Keratinocyte (primary cell): ENCODE results near the gene KCNMA1. TPM values are rescaled to one million over a fixed set of nuclear protein-coding genes. Genes with fewer than 3 reads are reported as not detected.

ENCODE experiments used
- DNase-seq: peaks from one replicate; pipeline ENCODE4 v3.0.0-alpha.2; 2011; ENCODE audit warnings: low read depth, missing footprints, low spot score
- FAIRE-seq: peaks from 2 replicates; lab custom pipeline; 2011; peaks lifted over from hg19 to GRCh38; lab: Jason Lieb, UNC
- H2AFZ ChIP-seq: 2 replicates; pipeline ENCODE4 v1.6.0; 2012; ENCODE audit warnings: low read length, control low read depth, inconsistent platforms; ENCODE audit not compliant: control insufficient read depth
- H3K27ac ChIP-seq: 2 replicates; pipeline ENCODE4 v1.5.1; 2011; ENCODE audit warnings: low read length; ENCODE audit not compliant: control insufficient read depth, insufficient read depth
- H3K27me3 ChIP-seq: 3 replicates; pipeline ENCODE4 v1.6.0; 2011; ENCODE audit warnings: low read length; ENCODE audit not compliant: control insufficient read depth, insufficient read depth; ENCODE audit errors: extremely low read depth
- H3K36me3 ChIP-seq, 2 experiments: 2 replicates in 1 of 2; 3 replicates in 1 of 2; pipeline ENCODE4 v1.5.1; 2011; ENCODE audit warnings: low read length in 2 of 2, mild to moderate bottlenecking in 1 of 2; ENCODE audit not compliant: control insufficient read depth in 2 of 2, insufficient read depth in 2 of 2; ENCODE audit errors: extremely low read depth in 1 of 2
- H3K4me1 ChIP-seq: 3 replicates; pipeline ENCODE4 v1.5.1; 2011; ENCODE audit warnings: low read length; ENCODE audit not compliant: control insufficient read depth, insufficient read depth; ENCODE audit errors: extremely low read depth
- H3K4me2 ChIP-seq: 3 replicates; pipeline ENCODE4 v1.6.0; 2011; ENCODE audit warnings: low read depth, low read length; ENCODE audit not compliant: control insufficient read depth, insufficient read depth; ENCODE audit errors: extremely low read depth
- H3K4me3 ChIP-seq, 3 experiments: fragments of 200-600 bp in 1 of 3; sonication (generic) in 1 of 3; 2 replicates in 2 of 3; 3 replicates in 1 of 3; pipeline ENCODE4 v1.5.1; 2011 to 2016; ENCODE audit warnings: low read length in 3 of 3, mild to moderate bottlenecking in 3 of 3, control low read depth in 2 of 3, inconsistent platforms in 1 of 3, low read depth in 1 of 3, mixed read lengths in 1 of 3, mixed run types in 1 of 3, moderate library complexity in 1 of 3; ENCODE audit not compliant: control insufficient read depth in 2 of 3, insufficient read depth in 2 of 3; ENCODE audit errors: extremely low read depth in 1 of 3
- H3K79me2 ChIP-seq: 2 replicates; pipeline ENCODE4 v1.6.0; 2012; ENCODE audit warnings: low read length; ENCODE audit not compliant: control insufficient read depth, insufficient read depth
- H3K9ac ChIP-seq: 3 replicates; pipeline ENCODE4 v1.6.0; 2011; ENCODE audit warnings: low read length; ENCODE audit not compliant: control insufficient read depth, insufficient read depth; ENCODE audit errors: extremely low read depth
- H3K9me1 ChIP-seq: 3 replicates; pipeline ENCODE4 v1.6.0; 2011; ENCODE audit warnings: low read length; ENCODE audit not compliant: control insufficient read depth, insufficient read depth; ENCODE audit errors: extremely low read depth
- H3K9me3 ChIP-seq: 2 replicates; pipeline ENCODE4 v1.5.1; 2012; ENCODE audit warnings: low read depth, low read length; ENCODE audit not compliant: control insufficient read depth
- H4K20me1 ChIP-seq: 3 replicates; pipeline ENCODE4 v1.6.0; 2011; ENCODE audit warnings: low read length; ENCODE audit not compliant: control insufficient read depth, insufficient read depth; ENCODE audit errors: extremely low read depth
- CTCF ChIP-seq, 3 experiments: IDR thresholded peaks in 1 of 3; conservative IDR thresholded peaks in 1 of 3; optimal IDR thresholded peaks in 1 of 3; 2 replicates in 2 of 3; 3 replicates in 1 of 3; pipeline versions ENCODE3 to v1.5.1; 2011; ENCODE audit warnings: low read length in 3 of 3, mild to moderate bottlenecking in 3 of 3, moderate library complexity in 2 of 3, control low read depth in 1 of 3, inconsistent platforms in 1 of 3; ENCODE audit not compliant: insufficient read depth in 2 of 3; ENCODE audit errors: extremely low read depth in 1 of 3
- EZH2 ChIP-seq: IDR thresholded peaks from one replicate; pipeline ENCODE4 v1.6.1; 2012; ENCODE audit warnings: inconsistent platforms, mild to moderate bottlenecking, low read length, moderate library complexity
- dilution Hi-C: fragments of 300-500 bp; cut with MboI; formaldehyde crosslinking; loops from one replicate; pipeline ENCODE4 v1.7.0; 2020; ENCODE audit warnings: low sequenced_read_pairs; ENCODE audit not compliant: extremely low pct_ligation_motif_present
- polyA plus RNA-seq, 5 experiments: library from polyadenylated mRNA; depleted of rRNA in 3 of 5; stranded (reverse) in 3 of 5; stranded (forward) in 1 of 5; unstranded in 1 of 5; fragments of >200 nt; gene quantifications; 1 replicate in 1 of 5; 2 replicates in 3 of 5; 3 replicates in 1 of 5; pipeline versions ENCODE4 v1.2.1 to v1.2.3, GENCODE V29; 2011 to 2012; ENCODE audit warnings: missing spikeins in 2 of 5, low read depth in 1 of 5, low replicate concordance in 1 of 5

The KCNMA1 gene
- polyA plus RNA-seq, 1 donor (not counting 4 experiments of a cell fraction or from before 2014, with no cell fraction given) = 6.3 TPM

DNA sequence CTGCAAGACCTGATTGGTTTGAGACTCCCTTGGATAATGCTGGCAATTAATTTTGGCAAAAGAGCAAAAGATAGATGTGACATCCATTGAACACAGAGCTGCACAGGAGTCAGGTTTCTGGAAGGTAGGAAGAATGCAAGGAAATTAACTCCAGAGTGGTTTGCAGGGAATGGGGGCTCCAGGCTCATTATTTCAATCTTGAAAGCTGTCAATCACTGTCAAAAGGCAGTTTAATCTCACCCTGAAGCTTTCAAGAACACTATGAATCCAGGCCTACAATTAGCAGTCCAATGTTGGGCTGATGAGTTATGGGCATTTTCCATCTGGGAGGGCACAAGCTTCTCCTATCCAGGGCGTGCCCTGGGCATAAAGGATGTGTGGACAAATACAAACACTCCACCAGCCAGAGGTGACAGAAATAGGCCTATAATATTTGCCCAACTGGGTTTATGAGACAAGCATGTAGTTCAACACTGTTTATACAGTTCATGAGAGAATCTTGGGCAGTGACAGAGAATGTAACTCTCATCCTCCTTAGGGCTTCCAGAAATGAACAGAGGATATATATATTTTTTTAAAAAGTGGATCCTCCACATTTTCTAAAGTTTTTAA lies 80.5 kb downstream of the KCNMA1 start:
- no peak overlapping the region for H3K27ac ChIP-seq
- dilution Hi-C loops = no loop called here

DNA sequence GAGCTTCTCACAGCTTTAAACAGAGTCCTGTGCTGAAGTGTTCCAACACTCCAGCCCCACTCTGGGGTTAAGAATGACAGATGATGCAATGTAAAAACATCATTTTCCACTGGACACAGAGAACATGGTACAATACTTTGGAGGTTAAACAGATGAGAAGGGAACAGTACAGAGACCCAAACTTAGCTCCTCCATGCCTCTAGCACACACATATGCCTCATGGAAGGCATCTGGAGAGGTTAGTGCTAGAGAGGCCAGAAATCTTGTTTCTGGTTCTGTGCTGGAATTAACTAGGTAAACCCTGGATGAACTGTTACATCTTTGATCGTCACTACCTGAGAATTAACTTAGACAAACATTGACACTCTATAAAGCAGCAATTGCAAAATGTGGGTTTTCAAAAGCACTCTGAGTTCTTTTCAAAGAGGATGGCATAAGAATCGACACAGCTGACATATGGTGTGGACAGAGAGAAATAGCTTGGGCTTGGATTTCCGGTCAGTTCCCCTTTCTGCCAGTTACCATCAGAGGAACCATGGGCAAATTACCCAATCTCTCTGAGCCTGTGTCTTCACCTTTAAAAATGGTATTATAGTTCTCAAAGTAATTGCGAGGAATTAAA lies 81.9 kb downstream of the KCNMA1 start:
- no peak overlapping the region for H3K27ac ChIP-seq
- H3K4me3 ChIP-seq = no peak overlapping the region
- H3K4me2 ChIP-seq = no peak overlapping the region
- H2AFZ ChIP-seq = no peak overlapping the region
- no peaks in the 10 kb centered on the region for H3K9me1 ChIP-seq
- dilution Hi-C loops = no loop called here
- no peaks in the 10 kb centered on the region for H3K9me3 ChIP-seq
- no peaks in the 10 kb centered on the region for H3K79me2 ChIP-seq
- no peak overlapping the region for H3K9ac ChIP-seq
- H3K36me3 ChIP-seq = no peaks in the 10 kb centered on the region
- FAIRE-seq = no peak
- no peaks in the 10 kb centered on the region for H3K4me1 ChIP-seq
- DNase-seq = no peak
- no peaks in the 10 kb centered on the region for H3K27me3 ChIP-seq
- TF ChIP-seq EZH2 = no peak
- TF ChIP-seq CTCF (optimal IDR thresholded peaks at IDR 0.05 in 1 of 3, IDR thresholded peaks at IDR 0.05 in 1 of 3, conservative IDR thresholded peaks at IDR 0.05 in 1 of 3; ENCODE audit: extremely low read depth in 1 of 3, insufficient read depth in 2 of 3, low read length in 3 of 3) = no peak
- H4K20me1 ChIP-seq = no peaks in the 10 kb centered on the region

More for the DNA sequence above, 80.5 kb downstream of the KCNMA1 start:
- Histone ChIP-seq H3K79me2 (no peaks in the 10 kb centered on the region), H3K9me3 (no peaks in the 10 kb centered on the region), H2AFZ (no peak overlapping the region), H4K20me1 (no peaks in the 10 kb centered on the region), H3K4me1 (no peaks in the 10 kb centered on the region), H3K4me3 (no peak overlapping the region), H3K9ac (no peak overlapping the region), H3K4me2 (no peak overlapping the region), H3K27me3 (no peaks in the 10 kb centered on the region), H3K36me3 (no peaks in the 10 kb centered on the region), H3K9me1 (no peaks in the 10 kb centered on the region)
- no peak for DNase-seq
- TF ChIP-seq CTCF (optimal IDR thresholded peaks at IDR 0.05 in 1 of 3, IDR thresholded peaks at IDR 0.05 in 1 of 3, conservative IDR thresholded peaks at IDR 0.05 in 1 of 3; ENCODE audit: extremely low read depth in 1 of 3, insufficient read depth in 2 of 3, low read length in 3 of 3) = no peak
- no peak for TF ChIP-seq EZH2
- FAIRE-seq = no peak
